ENCODE data around the gene TSEN54.
A peak's percentile ranks its signal among the peaks of the same experiment; 100 is the strongest.

TSEN54 gene

DNA sequence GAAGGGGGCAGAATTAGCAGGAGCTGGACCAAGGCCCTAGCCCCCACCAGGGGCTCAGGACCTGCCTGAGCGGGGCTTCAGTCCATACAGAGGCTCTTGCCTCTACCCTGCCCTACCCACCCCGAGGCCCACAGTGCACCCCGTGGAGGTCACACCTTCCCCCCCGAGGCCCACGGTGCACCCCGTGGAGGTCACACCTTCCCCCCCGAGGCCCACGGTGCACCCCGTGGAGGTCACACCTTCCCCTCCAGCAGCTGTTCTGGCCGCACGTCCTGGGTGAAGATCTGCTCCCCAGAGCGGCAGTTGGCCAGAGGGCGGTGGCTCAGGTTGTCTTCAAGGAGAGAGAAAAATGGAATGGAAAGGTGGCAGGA lies 12.4 kb upstream of the TSEN54 start:
- no peak for DNase-seq (ENCODE audit: low read depth, low spot score)

GRCh38 chr17:75504347-75505151 lies 11.8 kb upstream of the TSEN54 start:
- no peak for DNase-seq (ENCODE audit: low read depth, low spot score)

DNA sequence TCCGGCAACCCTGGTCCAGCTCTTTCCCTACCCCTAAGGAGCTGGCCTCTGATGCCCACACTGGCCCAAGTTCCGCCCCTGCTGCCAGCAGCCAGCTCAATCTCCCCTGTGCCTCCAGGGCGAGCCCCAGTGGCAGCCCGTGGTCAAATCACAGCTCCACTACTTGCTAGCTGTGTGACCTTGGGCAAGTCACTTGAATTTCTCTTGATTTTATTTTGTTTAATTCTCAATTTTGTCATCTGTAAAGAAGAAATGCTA lies 11.2 kb upstream of the TSEN54 start:
- no peak for DNase-seq (ENCODE audit: low read depth, low spot score)

- DNase-seq (ENCODE audit: low read depth, low spot score) = no peak
Measured at GRCh38 chr17:75505640-75506039, 10.7 kb upstream of the TSEN54 start.

- DNase-seq (ENCODE audit: low read depth, low spot score) = no peak
Measured at GRCh38 chr17:75506134-75506533, 10.2 kb upstream of the TSEN54 start.

GRCh38 chr17:75506888-75507287 lies 9.4 kb upstream of the TSEN54 start:
- no peak for DNase-seq (ENCODE audit: low read depth, low spot score)

GRCh38 chr17:75507733-75508719 lies 8.3 kb upstream of the TSEN54 start:
- DNase-seq (ENCODE audit: low read depth, low spot score) = no peak

DNA sequence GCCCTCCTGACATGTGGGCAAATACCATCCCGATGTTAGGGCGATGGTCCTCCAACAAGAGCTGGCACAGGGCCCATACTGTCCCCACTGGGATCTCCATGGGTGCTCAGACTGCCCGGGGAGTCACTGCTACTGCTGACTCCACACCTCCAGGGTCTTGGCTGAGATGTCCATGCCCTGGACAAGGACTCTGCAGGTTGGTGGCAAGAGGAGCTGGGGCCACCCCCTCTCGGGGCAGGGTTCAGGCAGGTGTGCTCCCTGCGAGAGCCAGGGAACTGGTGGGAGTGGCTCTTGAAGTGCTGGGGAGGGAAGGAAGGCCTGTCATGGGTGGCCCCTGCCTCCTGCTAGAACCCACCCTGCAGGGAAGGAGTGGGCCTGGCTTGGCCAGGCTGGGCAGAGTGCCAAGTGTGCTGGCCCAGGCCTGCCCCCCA lies 7.4 kb upstream of the TSEN54 start:
- DNase-seq (ENCODE audit: low read depth, low spot score) = no peak

- no peak for DNase-seq (ENCODE audit: low read depth, low spot score)
Measured at GRCh38 chr17:75509528-75510258, 6.6 kb upstream of the TSEN54 start.

GRCh38 chr17:75511270-75511609 lies 5.1 kb upstream of the TSEN54 start:
- no peak for DNase-seq (ENCODE audit: low read depth, low spot score)

DNA sequence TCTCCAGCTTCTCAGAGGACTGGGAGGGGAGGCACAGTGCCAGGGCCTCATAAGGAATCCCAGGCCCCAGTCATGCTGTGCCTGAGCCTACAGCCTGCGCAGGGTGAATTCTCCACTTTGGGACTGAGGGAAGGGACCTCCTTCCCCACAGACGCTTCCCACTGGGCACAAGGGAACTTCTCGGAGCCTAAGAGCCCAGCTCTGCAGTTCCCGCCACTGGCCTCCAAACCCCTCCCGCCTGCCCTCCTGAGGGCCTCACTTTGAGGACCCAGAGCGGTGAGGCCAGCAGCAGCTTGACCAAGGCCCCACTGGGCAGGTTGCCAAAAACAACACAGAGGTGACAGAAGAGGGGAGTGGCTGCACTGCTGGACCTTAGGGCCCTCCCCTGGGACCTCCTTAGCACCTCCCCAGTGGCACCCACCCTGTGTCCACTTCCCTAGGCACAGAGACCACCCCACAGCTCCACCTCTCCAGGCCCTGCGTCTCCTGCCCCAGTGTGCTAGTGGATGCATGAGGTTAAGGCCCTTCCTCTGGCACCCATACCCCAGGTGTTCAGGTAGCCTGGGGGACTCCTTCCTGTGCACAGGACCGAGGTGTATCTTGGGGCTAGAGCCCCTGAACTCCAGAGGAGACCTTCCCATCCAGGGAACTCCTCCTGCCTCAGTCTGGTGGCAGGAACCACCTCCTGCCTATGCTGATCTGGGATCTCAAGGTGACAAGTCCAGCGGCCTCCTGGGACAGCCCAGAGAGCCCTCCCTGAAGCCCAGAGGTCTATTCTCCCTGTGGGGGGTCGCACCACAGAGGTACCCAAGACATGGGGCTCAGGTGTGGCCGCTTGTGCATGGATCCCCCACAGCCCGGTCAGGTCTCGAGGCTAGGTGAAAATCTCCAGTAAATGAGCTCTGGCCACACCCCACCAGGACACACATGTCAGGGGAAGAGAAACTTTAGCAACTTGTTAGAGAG lies 4.4 kb upstream of the TSEN54 start:
- DNase-seq (ENCODE audit: low read depth, low spot score) = no peak

DNA sequence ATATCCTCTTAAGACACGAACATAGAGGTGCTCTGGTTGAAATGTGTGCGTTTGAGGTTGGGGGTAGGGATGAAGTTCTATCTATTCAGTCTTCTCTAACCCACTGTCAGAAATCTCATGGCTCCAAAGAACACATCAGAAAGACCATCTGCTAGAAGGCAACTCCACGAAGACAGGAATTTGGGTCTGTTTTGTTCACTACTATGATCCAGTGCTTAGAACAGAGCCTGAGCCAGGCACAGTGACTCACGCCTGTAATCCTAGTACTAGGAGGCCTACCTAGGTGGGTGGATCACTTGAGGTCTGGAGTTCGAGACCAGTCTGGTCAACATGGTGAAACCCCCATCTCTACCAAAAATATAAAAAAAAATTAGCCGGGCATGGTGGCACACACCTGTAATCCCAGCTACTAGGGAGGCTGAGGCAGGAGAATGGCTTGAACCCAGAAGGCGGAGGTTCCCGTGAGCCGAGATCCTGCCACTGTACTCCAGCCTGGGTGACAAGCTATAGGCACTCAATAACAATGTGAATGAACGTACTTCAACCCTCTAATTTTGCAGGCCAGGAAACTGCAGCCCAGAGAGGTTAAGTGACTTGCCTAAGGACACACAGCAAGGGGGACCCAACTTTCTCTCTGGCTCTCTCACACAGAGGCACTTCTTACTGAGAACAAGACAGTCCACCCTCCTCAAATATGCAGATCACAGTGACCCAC lies 3.2 kb upstream of the TSEN54 start:
- no peak for DNase-seq (ENCODE audit: low read depth, low spot score)

DNA sequence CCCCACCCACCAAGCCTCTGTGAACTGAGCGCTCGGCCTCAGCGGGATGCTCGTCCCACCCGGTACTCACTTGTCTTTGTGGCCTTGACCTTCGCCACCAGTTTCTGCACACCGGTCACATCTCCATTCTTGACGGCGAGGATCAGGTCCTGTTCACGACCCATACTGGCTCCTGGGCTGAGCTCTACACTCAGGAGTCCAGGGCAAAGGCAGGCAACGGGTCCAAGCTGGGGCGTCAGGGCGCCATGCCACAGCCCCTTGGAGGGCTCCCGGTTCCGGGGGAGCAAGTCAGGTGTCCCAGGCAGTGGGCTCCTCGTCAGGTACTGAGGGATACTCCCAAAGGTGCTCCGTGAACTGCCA lies 2.7 kb upstream of the TSEN54 start:
- DNase-seq (ENCODE audit: low read depth, low spot score) = no peak

- DNase-seq (ENCODE audit: low read depth, low spot score) = no peak
Measured at GRCh38 chr17:75514299-75514918, 1.9 kb upstream of the TSEN54 start.

DNA sequence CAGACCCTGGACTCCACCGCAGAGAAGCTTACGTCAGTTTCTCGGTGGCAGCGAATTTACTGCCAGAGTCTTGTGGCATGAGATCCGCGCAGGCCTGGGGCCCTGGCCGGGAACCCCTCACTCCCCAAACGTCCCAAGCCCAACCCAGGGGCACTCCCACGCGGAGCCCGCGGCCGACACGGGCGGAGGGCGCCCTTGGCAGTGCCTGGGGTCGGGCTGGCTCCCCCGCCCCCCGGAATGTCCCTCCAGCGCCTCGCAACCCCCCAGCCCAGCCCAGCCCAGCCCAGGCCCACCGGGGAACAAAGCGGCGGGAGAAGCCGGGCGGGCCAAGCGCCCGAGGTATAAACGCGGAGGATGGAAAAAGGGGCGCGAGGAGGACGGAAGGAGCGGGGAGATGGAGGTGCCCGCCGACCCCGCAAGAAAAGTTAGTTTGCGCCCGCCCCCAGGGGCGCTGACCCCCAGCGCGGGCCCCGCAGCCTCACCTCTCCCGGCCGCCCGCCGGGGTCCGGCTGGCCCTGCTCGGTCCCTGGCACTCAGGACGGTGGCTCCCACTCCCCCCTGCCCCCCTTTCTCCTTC lies 1.3 kb upstream of the TSEN54 start:
- DNase-seq (ENCODE audit: low read depth, low spot score) = no peak

DNA sequence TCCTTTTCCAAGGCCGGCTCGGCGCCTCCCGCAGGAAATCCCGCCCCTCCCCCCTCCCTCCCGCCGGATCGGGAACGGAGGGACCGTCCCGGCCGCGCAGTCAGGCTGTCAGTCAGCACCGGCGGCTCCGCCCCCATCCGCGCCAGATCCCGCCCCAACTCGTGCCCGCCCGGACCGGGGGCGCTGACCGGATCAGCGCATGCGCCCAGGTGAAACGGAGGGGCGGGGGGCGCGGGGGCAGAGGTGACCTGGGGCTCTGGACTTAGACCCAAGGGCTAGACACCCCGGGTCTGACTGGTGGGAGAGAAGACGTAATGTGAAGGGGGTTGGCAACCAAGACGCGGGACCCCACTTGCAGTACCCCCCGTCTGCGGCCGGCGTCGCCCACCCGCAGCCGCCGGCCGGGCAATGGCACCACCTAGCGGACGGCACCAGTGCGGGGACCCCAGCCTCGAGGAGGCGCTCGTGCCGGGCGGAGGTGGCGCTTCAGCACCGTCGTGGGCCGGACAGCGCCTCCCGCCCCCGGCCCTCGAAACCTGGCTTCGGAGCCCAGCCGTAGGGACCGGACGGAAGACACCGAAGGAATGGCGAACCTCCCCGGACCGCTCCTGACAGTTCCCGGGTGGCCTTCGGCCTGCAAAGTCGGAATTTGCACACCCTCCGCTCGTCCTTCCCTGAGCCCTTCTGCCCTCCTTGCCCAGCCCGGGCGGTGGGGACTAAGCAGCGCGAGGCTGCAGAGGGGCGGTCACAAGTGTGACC lies 653 bp upstream of the TSEN54 start, which contains the start of gene CASKIN2:
TSS of gene CASKIN2 (minus strand) at position 42 of the 759 bp plus-strand sequence. CDS start 1,733 bp downstream, outside the sequence.
- peak; percentile 67 for DNase-seq (ENCODE audit: low read depth, low spot score)

DNA sequence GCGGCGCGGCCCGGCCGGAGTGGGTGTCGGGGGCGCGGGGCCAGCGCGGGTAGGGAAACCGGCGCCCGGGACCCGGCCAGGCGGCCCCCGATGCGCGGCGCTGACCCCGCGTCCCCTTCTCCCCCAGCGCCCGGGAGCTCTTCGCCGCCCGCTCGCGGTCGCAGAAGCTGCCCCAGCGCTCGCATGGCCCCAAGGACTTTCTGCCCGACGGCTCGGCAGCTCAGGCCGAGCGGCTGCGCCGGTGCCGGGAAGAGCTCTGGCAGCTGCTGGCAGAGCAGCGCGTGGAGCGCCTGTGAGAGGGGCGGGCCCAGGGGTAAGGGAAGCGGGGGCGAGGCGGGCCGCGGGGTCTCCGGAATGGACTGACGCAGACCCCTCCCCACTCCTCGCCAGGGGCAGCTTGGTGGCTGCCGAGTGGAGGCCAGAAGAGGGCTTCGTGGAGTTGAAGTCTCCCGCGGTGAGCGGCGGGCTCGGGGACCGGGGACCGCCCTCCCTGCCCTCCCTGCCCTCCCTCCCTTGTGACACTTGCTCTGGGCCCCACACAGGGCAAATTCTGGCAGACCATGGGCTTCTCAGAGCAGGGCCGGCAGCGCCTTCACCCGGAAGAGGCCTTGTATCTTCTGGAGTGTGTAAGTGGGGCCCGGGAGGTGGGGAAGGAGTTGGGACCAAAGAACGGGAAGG lies 430 bp downstream of the TSEN54 start:
- no peak for DNase-seq (ENCODE audit: low read depth, low spot score)

GRCh38 chr17:75517297-75517865 lies 1.1 kb downstream of the TSEN54 start:
- DNase-seq (ENCODE audit: low read depth, low spot score) = no peak
